Lower leg skin (tissue), 3 donors: ENCODE measurements around the gene ZKSCAN8.

Experiments
- POLR2A ChIP-seq, 2 donors: fragments of 450-650 bp; IDR thresholded peaks; one replicate each; pipeline ENCODE4 v1.6.1; 2016 to 2017; ENCODE audit warnings: antibody characterized with exemption in 2 of 2, mild to moderate bottlenecking in 1 of 2, moderate library complexity in 1 of 2
- TF ChIP-seq, protein P1 (sequence below), 3 donors: fragments of 450-650 bp; IDR thresholded peaks; one replicate each; pipeline ENCODE4 v1.5.1; 2016; ENCODE audit warnings: antibody characterized with exemption in 3 of 3, mild to moderate bottlenecking in 3 of 3, moderate library complexity in 2 of 3

- no peak for TF ChIP-seq POLR2A (IDR thresholded peaks at IDR 0.05)
- TF ChIP-seq, protein P1, sequence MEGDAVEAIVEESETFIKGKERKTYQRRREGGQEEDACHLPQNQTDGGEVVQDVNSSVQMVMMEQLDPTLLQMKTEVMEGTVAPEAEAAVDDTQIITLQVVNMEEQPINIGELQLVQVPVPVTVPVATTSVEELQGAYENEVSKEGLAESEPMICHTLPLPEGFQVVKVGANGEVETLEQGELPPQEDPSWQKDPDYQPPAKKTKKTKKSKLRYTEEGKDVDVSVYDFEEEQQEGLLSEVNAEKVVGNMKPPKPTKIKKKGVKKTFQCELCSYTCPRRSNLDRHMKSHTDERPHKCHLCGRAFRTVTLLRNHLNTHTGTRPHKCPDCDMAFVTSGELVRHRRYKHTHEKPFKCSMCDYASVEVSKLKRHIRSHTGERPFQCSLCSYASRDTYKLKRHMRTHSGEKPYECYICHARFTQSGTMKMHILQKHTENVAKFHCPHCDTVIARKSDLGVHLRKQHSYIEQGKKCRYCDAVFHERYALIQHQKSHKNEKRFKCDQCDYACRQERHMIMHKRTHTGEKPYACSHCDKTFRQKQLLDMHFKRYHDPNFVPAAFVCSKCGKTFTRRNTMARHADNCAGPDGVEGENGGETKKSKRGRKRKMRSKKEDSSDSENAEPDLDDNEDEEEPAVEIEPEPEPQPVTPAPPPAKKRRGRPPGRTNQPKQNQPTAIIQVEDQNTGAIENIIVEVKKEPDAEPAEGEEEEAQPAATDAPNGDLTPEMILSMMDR (IDR thresholded peaks at IDR 0.05), result no peak
Observed at GRCh38 chr6:28111964-28112363, 29.7 kb upstream of the ZKSCAN8 start.
